ENCODE measurements around the gene ERVH48-1.
A peak's percentile ranks its signal among the peaks of the same experiment; 100 is the strongest.
"Not testable (repeated sequence)": the region's sequence is repeated elsewhere in the genome, so short reads cannot be mapped to it uniquely, and the experiment has no call there.

The ERVH48-1 gene

DNA sequence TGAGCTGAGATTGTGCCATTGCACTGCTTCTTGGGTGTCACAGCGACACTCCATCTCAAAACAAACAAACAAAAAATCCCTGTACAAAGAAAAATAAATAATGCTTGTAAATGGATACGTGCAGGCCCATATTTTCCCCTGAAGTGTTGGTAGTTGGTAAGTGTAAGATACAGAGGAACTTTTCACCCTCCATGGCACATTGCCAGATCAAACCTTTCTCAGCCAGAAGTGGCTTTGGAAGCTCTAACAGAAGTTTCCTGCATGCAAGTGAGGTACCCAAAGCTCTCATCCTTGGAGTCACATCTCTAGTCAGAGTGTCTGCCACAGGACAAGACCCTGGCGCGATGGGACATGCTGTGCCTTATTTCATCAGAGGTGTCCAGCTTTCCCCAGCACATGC is 25.0 kb downstream of the ERVH48-1 start:
- DNase-seq, result no peak

- peak; percentile 100 for DNase-seq
These were observed 32.3 kb downstream of the ERVH48-1 start, which contains the start of gene NDUFV3 for GRCh38 chr21:42892931-42893755. Gene NDUFV3, plus strand, starts transcription at chr21:42893309. Its CDS starts 25 bp downstream, at chr21:42893334.

DNA sequence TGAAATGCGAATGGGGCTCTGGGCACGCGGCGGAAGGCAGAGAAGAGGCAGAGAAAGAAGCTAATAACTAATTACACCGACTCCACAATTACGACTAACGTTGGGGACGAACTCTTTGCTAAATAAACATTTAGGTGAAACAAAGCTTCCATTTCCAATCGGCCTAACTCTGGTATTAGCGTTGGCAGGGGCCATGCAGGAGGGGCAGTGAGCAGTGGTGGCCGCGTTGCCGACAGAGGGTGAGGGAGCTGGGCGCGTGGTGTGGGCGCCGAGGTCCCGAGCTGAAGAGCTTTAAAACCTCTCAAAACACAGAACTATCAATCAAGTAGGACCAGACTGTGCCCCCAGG is 32.9 kb downstream of the ERVH48-1 start:
- no peak for DNase-seq

DNA sequence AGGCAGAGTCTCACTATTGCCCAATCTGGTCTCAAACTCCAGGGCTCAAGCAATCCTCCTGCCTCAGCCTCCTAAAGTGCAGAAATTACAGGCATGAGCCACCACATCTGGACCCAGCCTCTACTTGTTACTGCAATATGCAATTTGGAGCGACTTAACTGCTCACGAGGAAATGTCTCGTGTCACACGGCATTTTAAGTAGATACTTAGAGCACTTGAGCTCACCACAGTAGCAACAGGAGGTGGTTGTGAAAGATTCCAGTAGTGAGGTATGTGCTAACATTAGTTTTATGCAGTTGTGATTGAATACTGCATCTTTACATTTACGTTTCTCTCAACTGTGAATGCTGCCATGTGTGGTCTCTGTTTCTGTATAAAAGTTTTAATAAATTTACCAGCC is 38.1 kb downstream of the ERVH48-1 start:
- no peak for DNase-seq

DNA sequence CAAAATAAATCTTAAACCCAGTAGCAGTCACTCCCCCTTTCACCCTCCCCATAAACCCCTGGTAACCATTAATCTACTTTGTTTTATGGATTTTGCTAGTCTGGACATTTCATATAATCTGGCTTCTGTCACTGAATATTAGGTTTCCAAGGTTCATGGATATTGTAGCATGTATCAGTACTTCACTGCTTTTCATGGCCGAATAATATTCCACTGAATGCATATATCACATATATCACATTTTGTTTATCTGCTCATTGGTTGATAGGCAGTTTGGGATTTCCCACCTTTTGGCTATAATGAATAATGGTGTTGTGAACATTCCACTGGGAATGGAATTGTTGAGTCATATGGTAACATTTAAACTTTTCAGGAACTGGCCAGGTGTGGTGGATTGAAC is 41.5 kb downstream of the ERVH48-1 start:
- DNase-seq, result no peak

- no peak for DNase-seq
These were observed 45.1 kb downstream of the ERVH48-1 start for GRCh38 chr21:42880352-42880751.

- DNase-seq, result peak; percentile 99
These were observed 46.2 kb downstream of the ERVH48-1 start, which contains the start of gene WDR4 for GRCh38 chr21:42878993-42879787. Gene WDR4, minus strand, starts transcription at chr21:42879539. Its CDS starts 44 bp downstream, at chr21:42879495.

- DNase-seq, result no peak
These were observed 46.8 kb downstream of the ERVH48-1 start for GRCh38 chr21:42878678-42878992.

DNA sequence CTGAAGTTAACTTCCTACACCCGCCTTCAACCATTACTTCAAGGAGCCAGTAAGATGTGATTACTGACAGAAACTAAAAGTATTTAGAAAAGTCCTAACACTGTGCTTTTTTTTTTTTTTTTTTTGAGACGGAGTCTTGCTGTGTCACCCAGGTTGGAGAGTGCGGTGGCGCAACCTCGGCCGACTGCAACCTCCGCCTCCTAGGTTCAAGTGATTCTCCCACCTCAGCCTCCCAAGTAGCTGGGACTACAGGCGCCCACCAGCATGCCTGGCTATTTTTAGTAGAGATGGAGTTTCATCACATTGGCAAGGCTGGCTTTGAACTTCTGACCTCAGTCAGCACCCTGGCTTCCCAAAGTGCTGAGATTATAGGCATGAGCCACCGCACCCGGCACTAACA is 49.6 kb downstream of the ERVH48-1 start:
- not testable (repeated sequence) for DNase-seq

- DNase-seq, result no peak
These were observed 52.3 kb downstream of the ERVH48-1 start for GRCh38 chr21:42873096-42873495.

- DNase-seq, result no peak
These were observed 57.2 kb downstream of the ERVH48-1 start for GRCh38 chr21:42868196-42868595.
